GM18858 (cell line): ENCODE measurements around the gene GNL3.
A peak's percentile ranks its signal among the peaks of the same experiment; 100 is the strongest.
"Not testable (repeated sequence)": the region's sequence is repeated elsewhere in the genome, so short reads cannot be mapped to it uniquely, and the experiment has no call there.

Source experiments
- ATAC-seq: cut with Tn5 transposase; IDR thresholded peaks from one replicate; pipeline ENCODE4 v1.9.1; 2021; ENCODE audit not compliant: unreplicated experiment

GNL3 gene

GRCh38 chr3:52685709-52686691 lies at the start of gene GNL3, which contains the start of gene PBRM1:
GNL3 (plus strand) TSS chr3:52686032; CDS start chr3:52686093, 61 bp downstream.
PBRM1 (minus strand) TSS chr3:52685913.
- peak; percentile 66 for ATAC-seq

GRCh38 chr3:52636673-52637072 lies 49.2 kb upstream of the GNL3 start:
- ATAC-seq: no peak

GRCh38 chr3:52645549-52645948 lies 40.3 kb upstream of the GNL3 start:
- ATAC-seq: no peak

GRCh38 chr3:52649461-52650210 lies 36.2 kb upstream of the GNL3 start:
- ATAC-seq: no peak

- no peak for ATAC-seq
These were observed 35.4 kb upstream of the GNL3 start for GRCh38 chr3:52650439-52650838.

GRCh38 chr3:52651592-52651991 lies 34.2 kb upstream of the GNL3 start:
- ATAC-seq: no peak

- no peak for ATAC-seq
These were observed 29.9 kb upstream of the GNL3 start for GRCh38 chr3:52655895-52656294.

GRCh38 chr3:52660046-52660445 lies 25.8 kb upstream of the GNL3 start:
- no peak for ATAC-seq

- ATAC-seq: no peak
These were observed 22.7 kb upstream of the GNL3 start for GRCh38 chr3:52663098-52663497.

GRCh38 chr3:52670621-52671521 lies 15.0 kb upstream of the GNL3 start:
- no peak for ATAC-seq

GRCh38 chr3:52671676-52672075 lies 14.2 kb upstream of the GNL3 start:
- no peak for ATAC-seq

GRCh38 chr3:52676201-52676600 lies 9.6 kb upstream of the GNL3 start:
- not testable (repeated sequence) for ATAC-seq

GRCh38 chr3:52678265-52679198 lies 7.3 kb upstream of the GNL3 start:
- no peak for ATAC-seq

- no peak for ATAC-seq
These were observed 6.7 kb upstream of the GNL3 start for GRCh38 chr3:52679199-52679538.

GRCh38 chr3:52679811-52680210 lies 6.0 kb upstream of the GNL3 start:
- ATAC-seq: no peak

- no peak for ATAC-seq
These were observed 4.2 kb upstream of the GNL3 start for GRCh38 chr3:52681596-52681995.

GRCh38 chr3:52682016-52682415 lies 3.8 kb upstream of the GNL3 start:
- ATAC-seq: no peak

GRCh38 chr3:52683611-52684010 lies 2.2 kb upstream of the GNL3 start:
- no peak for ATAC-seq

- no peak for ATAC-seq
These were observed 1.6 kb upstream of the GNL3 start for GRCh38 chr3:52684184-52684583.

- ATAC-seq: peak; percentile 44
These were observed 535 bp upstream of the GNL3 start for GRCh38 chr3:52685285-52685708.
